ENCODE data around the gene VAV1. TPM values are rescaled to one million over a fixed set of nuclear protein-coding genes. Genes with fewer than 3 reads are reported as not detected.

The VAV1 gene
- total and polyA plus RNA-seq, 2 of the 13 experiments (the other 11 are each of a cell fraction or from before 2014, with no cell fraction given): not detected

- TF ChIP-seq HNF1A (IDR thresholded peaks at IDR 0.05; ENCODE audit: low read depth) (no peak), HNF1A (CRISPR knock-in tag; IDR thresholded peaks at IDR 0.05; ENCODE audit: borderline replicate concordance) (peak; percentile 71; the same call in 1 of the 2 replicates), MIXL1 (CRISPR knock-in tag; IDR thresholded peaks at IDR 0.05) (no peak; the same call in 1 of the 2 replicates), GABPB1 (CRISPR knock-in tag; IDR thresholded peaks at IDR 0.05) (peak; percentile 87), MXI1 (IDR thresholded peaks at IDR 0.05; ENCODE audit: borderline replicate concordance, low read depth, low read length) (peak; percentile 74; the same call in 1 of the 3 replicates), ZNF547 (CRISPR knock-in tag; IDR thresholded peaks at IDR 0.05) (peak; percentile 87; the same call in 1 of the 2 replicates), ZMYM4 (CRISPR knock-in tag; IDR thresholded peaks at IDR 0.05) (peak; percentile 53; the same call in 1 of the 2 replicates), ZNF549 (CRISPR knock-in tag; IDR thresholded peaks at IDR 0.05) (no peak), ZBTB2 (CRISPR knock-in tag; IDR thresholded peaks at IDR 0.05; ENCODE audit: low read depth) (0 out of 2 replicates have a peak, but pooled peaks have one; percentile 45), ZBTB7A (CRISPR knock-in tag; IDR thresholded peaks at IDR 0.05) (peak; percentile 99), SP2 (CRISPR knock-in tag; IDR thresholded peaks at IDR 0.05) (no peak), IKZF5 (CRISPR knock-in tag; IDR thresholded peaks at IDR 0.05) (peak; percentile 93), ZFP37 (CRISPR knock-in tag; IDR thresholded peaks at IDR 0.05; ENCODE audit: borderline replicate concordance) (peak; percentile 77; the same call in 1 of the 2 replicates), GTF3A (CRISPR knock-in tag; conservative IDR thresholded peaks at IDR 0.05) (no peak; the same call in 1 of the 2 replicates)
- TF ChIP-seq, protein P1, sequence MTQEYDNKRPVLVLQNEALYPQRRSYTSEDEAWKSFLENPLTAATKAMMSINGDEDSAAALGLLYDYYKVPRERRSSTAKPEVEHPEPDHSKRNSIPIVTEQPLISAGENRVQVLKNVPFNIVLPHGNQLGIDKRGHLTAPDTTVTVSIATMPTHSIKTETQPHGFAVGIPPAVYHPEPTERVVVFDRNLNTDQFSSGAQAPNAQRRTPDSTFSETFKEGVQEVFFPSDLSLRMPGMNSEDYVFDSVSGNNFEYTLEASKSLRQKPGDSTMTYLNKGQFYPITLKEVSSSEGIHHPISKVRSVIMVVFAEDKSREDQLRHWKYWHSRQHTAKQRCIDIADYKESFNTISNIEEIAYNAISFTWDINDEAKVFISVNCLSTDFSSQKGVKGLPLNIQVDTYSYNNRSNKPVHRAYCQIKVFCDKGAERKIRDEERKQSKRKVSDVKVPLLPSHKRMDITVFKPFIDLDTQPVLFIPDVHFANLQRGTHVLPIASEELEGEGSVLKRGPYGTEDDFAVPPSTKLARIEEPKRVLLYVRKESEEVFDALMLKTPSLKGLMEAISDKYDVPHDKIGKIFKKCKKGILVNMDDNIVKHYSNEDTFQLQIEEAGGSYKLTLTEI (CRISPR knock-in tag; conservative IDR thresholded peaks at IDR 0.05): no peak
- TF ChIP-seq, protein P2, sequence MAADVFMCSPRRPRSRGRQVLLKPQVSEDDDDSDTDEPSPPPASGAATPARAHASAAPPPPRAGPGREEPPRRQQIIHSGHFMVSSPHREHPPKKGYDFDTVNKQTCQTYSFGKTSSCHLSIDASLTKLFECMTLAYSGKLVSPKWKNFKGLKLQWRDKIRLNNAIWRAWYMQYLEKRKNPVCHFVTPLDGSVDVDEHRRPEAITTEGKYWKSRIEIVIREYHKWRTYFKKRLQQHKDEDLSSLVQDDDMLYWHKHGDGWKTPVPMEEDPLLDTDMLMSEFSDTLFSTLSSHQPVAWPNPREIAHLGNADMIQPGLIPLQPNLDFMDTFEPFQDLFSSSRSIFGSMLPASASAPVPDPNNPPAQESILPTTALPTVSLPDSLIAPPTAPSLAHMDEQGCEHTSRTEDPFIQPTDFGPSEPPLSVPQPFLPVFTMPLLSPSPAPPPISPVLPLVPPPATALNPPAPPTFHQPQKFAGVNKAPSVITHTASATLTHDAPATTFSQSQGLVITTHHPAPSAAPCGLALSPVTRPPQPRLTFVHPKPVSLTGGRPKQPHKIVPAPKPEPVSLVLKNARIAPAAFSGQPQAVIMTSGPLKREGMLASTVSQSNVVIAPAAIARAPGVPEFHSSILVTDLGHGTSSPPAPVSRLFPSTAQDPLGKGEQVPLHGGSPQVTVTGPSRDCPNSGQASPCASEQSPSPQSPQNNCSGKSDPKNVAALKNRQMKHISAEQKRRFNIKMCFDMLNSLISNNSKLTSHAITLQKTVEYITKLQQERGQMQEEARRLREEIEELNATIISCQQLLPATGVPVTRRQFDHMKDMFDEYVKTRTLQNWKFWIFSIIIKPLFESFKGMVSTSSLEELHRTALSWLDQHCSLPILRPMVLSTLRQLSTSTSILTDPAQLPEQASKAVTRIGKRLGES (CRISPR knock-in tag; IDR thresholded peaks at IDR 0.05; ENCODE audit: borderline replicate concordance): 0 out of 2 replicates have a peak, but pooled peaks have one; percentile 48
Observed at GRCh38 chr19:6753178-6754031, 19.1 kb upstream of the VAV1 start (continued).
